Brain pericyte (primary cell): ENCODE results near the gene ZNF584.
A peak's percentile ranks its signal among the peaks of the same experiment; 100 is the strongest.
"Not testable (repeated sequence)": the region's sequence is repeated elsewhere in the genome, so short reads cannot be mapped to it uniquely, and the experiment has no call there.

Experiments used
- DNase-seq: peaks from one replicate; pipeline ENCODE4 v3.0.0-alpha.2; 2012; ENCODE audit warnings: low read depth, low spot score

Gene ZNF584

DNA sequence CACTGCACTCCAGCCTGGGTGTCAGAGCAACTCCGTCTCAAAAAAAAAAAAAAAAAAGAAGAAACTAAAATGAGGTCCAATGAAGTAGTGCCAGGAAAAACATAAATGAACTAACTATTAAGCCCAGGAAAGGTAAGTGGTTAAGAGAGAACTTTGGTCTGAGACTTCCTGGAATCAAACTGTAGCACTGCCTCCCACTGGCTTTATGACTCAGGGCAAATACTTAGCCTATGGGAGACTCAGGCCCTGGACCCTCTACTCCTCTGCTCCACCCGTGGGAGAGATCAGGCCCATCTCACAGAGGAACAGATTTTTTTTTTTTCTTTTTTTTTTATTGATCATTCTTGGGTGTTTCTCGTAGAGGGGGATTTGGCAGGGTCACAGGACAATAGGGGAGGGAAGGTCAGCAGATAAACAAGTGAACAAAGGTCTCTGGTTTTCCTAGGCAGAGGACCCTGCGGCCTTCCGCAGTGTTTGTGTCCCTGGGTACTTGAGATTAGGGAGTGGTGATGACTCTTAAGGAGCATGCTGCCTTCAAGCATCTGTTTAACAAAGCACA is 4.5 kb upstream of the ZNF584 start:
- not testable (repeated sequence) for DNase-seq

DNA sequence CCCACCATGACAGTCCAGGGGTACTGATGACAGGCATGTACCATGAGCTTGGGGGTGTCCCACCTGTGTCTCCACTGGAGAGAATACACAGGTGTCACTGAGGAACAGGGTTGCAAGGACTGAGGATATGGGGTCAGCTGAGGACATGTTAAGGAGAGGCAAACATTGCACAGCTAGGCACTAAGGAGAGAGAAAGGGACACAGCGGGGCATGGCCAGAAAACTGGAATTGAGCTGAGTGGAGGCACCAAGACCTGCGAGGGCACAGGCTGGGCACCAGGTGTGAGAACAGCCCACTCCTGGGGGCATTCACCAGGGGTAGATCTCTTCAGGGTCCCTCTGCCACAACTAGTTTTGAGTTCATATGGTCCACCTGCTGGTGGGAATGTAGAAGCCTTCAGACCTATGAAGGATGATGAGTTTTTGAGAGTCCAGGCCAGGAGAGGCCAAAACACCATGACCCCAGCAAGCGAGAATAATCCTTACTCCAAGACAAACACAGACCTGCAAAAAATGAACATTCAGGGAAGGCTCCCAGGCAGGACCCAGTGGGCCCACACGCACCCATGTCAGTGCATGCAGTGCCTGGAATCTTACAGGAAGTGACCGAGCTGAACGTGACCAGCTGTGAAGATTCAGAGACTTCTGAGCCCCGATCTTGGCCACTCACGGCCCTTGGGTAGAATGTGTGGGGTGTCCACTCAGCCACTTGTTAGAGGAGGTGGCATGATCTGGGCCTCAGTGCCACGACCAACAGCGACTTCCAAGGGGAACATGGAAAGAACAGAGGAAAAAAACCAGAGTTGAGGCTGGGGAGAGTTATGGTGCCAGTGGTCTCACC is 1.4 kb upstream of the ZNF584 start:
- no peak for DNase-seq

DNA sequence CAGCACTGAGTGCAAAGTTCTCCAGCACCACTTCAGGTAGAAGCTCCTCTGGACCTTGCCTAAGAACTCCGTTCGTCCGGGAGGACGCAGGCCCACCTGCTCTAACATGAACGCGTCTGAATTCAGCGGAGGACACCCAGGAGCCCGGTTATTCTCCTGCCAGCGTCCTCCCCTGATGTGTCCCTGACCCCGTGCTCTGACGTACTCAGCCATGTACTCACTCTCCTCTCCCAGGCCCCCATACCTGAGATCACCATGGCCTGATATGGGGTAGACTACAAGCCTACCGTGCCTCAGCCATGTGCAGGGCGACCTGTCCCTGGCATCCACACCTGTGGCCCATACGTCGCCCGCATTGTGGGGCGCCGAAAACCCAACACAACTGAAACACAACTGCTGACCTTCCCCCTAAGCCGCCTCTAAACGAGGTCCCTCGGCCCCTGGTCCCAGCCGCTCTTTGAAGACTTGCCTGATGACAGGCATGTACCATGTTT is 744 bp upstream of the ZNF584 start:
- no peak for DNase-seq

DNA sequence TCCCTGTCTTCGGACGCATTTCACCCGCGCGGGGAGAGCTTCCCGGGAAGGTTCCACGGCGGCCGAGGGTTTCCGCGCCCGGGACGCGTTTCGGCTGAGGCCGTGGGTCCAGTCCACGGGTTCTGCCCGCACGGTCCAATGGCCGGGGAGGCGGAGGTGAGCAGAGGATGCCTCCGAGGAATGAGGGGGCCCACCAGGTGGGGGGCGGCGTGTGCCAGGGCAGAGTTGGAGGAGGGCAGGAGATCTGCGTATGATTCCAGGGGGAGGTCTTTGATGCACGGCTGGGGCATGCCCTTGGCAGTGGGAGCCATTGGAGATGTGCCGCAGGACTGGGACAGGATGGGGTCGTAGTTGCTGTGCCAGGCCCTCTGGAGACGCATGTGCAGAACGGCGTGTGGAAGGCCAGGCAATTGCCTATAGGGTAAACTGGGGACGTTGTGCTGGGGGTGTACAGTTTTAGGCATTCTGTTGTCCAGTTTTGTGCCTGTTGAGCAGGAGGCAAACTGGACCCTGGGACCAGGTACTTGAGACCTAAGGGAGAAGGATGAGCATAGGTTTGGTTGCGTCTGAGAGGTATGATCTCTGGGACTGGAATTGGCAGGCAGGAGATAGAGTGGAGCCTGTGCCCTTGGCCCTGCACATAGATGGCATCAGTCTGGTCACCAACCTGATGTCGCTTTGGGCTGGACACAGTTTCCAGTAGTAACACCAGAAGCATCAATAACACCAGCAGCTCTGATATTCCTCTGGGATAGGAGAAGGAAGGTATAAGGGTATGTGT is 751 bp downstream of the ZNF584 start:
- DNase-seq = no peak

DNA sequence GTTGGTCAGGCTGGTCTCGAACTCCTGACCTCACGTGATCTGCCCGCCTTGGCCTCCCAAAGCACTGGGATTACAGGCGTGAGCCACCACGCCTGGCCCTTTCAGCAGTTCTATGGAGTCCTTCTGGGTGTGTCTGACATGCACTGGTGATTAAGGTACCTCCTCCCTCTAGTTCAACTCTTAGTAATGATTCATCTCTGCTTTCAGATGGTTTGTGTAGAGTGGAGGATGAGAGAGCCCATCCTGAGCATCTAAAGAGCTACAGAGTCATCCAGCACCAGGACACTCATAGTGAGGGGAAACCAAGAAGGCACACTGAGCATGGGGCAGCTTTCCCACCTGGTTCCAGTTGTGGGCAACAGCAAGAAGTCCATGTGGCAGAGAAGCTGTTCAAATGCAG is 8.2 kb downstream of the ZNF584 start:
- no peak for DNase-seq

DNA sequence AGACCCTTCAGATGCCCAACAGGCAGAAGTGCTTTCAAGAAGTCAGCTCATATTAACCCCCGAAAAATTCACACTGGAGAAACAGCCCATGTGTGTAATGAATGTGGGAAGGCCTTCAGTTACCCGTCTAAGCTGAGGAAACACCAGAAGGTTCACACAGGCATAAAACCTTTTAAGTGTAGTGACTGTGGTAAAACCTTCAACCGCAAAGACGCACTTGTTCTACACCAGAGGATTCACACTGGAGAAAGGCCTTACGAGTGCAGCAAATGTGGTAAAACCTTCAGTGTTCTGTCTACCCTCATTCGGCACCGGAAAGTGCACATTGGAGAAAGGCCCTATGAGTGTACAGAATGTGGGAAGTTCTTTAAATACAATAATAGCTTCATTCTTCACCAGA is 8.6 kb downstream of the ZNF584 start:
- no peak for DNase-seq

DNA sequence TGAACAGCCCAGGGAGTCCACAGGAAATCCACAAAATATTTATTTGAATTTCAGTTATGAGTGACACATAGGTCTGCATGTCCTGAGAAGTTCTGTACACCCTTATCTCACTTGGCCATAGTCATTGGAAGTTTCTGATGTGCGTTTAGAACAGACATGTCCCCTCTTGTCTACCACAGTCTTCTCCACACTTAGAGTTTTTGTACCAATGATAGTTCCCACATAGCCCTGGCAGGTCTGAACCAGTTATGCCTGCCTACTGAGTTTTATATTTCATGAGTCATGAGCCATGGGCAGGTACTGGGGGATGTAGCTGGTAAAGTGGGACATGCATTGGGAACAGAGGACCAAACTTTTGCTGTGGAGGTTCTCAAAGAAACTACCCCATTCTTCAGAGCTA is 20.2 kb downstream of the ZNF584 start:
- DNase-seq = no peak

DNA sequence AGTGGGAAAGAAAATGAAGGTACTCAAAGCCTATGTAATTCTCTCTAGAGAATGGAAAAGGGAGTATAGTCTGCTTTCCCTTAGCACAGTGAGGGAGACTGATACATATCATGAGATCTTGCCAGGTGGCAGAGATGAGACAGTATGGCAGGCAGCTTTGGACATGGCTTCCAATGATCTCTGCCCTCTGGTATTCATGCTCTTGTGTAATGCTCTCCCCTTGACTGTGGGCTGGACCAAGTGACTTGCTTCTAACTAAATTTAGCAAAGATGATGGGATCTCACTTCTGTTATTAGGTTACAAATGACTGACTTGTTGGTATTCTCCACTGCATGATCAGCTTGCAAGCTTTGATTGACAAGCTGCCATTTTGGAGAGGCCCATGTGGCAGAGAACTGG is 21.3 kb downstream of the ZNF584 start:
- DNase-seq = no peak

DNA sequence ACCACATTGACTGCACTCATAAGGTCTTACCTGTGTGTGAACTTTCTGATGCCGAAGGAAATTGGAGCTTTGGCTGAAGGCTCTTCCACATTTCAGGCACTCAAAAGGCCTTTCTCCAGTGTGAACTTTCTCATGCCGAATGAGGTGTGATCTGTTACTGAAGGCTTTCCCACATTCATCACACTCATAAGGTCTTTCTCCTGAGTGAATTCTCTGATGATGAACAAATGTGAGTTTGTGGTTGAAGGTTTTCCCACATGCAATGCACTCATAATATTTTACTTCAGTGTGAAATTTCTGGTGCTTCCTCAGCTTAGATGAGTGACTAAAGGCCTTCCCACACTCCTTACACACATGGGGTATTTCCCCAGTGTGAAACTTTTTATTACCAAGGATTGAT is 25.8 kb downstream of the ZNF584 start:
- no peak for DNase-seq

DNA sequence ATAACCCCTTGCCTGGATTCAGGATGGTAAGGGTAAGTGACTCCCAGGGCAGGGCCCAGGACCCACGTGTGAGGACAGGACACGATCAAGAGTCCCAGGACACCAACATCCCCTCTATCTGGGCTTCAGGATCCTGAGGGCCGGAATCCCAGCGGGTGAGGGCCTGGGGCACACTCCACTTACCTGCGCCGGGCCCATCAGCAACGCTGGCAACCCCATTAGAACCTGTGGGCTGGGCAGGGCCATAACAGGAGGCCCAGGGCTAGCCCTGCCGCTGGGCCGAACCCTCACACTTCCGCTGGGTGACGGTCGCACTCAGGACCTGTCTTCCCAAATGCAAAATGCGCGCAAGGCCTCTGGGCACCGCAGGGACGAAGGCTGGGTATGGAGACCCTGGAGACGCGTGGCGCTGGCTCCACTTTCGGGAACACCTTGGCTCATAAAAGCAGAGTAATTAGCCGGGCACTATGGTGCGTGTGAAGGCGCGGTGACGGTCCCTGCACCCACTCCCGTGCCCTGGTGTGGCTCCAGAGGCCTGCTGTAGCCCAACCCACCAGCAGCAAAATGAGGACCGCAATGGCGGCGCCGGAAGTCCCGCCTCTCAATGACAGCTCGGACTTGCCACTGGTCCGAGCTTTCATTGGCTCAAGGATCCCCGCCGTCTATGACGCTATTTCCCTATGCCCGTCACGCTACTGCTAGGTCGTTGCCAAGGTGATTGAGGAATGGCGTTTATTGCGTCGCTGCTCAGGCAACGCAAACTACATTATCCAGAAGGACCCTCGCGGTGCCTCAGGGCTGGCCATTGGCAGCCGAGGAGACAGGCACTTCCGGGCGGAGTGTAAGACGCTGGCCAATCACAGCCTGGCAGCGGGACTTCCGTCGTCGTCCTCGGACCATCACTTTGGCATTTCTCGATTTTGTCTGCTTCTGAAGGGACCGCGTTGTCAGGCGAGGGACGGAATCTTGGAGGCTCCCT is 31.4 kb downstream of the ZNF584 start, which contains the start of gene ZNF132:
ZNF132 (minus strand) TSS at position 578 of the 979 bp plus-strand sequence; CDS start at position 246, 332 bp downstream.
- peak; percentile 100 for DNase-seq

DNA sequence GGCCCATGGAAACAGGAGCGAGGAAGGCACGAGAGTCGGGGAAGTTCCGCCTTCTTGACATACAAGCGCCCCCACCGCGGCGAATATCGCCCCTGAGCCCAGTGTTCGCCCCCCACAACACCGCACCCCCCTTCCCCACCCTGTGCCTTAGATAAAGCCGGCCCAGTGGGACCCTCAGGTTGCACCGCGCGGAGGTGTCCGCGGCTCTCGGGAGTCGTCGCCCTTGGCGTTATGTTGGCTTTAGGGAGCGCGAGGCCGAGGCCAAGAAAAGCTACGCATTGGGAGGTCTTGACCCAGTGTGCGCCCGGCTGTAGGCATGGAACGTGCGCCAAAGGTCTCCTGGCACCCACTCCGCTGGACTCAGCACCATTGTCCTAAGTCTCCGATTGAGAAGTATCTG is 32.1 kb downstream of the ZNF584 start:
- DNase-seq = no peak

DNA sequence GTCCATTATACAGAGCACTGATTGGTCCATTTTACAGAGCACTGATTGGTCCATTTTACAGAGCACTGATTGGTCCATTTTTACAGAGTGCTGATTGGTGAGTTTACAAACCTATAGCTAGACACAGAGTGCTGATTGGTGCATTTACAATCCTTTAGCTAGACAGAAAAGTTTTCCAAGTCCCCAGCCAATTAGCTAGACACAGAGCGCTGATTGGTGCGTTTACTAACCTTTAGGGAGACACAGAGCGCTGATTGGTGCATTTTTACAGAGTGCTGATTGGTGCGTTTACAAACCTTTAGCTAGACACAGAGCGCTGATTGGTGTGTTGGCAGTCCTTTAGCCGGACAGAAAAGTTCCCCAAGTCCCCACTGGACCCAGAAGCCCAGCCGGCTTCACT is 34.5 kb downstream of the ZNF584 start:
- DNase-seq = not testable (repeated sequence)

DNA sequence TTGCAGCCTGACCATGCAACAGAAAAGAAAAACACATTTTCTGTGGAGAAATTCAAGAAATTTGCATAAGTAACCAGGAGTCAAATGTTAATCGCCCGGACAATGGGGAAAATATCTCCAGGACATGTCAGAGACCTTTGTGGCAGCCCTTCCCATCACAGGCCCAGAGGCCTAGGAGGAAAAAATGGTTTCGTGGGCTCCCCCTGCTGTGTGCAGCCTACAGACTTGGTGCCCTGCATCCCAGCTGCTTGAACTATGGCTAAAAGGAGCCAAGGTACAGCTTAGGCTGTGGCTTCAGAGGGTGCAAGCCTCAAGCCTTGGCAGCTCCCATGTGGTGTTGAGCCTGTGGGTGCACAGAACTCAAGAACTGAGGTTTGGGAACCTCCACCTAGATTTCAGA is 40.4 kb downstream of the ZNF584 start:
- DNase-seq = not testable (repeated sequence)

DNA sequence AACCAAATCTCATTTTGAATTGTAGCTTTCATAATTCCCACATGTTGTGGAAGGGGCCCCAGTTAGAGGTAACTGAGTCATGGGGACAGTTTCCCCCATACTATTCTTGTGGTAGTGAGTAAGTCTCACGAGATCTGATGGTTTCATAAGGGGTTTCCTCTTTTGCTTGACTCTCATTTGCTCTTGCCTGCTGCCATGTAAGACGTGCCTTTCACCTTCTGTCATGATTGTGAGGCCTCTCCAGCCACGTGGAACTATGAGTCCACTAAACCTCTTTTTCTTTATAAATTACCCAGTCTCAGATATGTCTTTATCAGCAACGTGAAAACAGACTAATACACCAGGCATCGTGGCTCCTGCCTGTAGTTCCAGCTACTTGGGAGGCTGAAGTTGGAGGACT is 41.5 kb downstream of the ZNF584 start:
- not testable (repeated sequence) for DNase-seq

DNA sequence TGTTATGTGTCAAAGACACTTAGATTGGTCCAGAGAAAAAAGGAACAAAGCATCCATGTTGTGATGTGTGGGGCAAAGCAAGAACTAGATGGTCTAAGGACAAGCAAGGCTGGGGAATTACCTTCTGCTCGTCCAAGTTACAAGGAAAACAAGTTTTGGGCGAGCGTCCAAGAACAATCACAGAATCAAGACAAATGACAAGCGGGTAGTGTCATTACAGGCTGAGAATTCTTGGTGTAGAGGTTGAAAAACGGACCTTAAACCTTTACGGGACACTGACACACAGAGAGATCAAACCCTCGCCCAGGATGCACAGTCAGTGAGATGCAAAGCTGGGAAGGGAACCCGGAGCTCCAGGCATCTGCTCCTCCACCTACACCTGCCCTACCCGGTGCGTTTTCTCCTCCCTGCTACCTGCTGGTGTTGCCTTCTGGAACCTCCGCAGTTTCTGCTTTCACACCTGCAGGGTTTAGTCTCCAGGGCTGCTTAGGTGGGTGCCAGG is 42.5 kb downstream of the ZNF584 start:
- no peak for DNase-seq

DNA sequence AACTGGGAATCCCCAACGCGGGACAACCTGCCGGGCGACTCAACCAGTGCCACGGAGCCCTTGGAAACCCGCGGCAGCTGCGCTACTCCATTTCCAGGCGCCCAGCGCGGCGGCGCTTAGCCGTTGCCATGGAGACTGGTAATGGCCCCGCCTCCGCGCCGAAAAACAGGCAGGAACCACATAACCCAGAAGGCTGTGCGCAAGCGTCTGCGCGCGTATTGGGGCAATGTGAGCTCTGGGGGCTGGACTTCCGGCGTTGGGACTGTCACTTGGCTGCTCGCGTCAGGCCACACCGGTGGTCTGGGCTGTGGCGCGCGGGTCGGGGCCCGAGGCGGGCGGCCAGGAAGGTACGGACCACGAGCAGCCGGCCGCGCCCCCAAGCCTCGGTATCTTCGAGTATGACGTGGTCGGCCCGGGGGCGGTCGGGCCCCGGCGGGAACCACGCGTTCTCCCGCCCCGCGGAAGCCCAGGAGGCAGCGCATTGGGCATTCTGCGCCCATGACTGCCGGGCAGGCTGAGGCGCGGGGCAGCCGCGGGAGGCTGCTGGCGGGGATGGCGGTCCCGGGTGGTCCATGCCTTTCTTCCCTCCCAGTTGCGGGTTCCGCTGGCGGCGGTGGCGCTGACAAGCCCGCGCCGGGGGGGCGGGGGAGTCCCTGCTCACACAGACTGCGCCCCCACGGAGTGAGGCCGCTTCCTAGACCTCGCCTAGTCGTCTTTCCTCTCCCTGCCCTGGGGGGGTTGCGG is 43.1 kb downstream of the ZNF584 start, which contains the start of gene ZNF324B:
ZNF324B (plus strand) TSS at position 265 of the 744 bp plus-strand sequence. CDS start 2,080 bp downstream, outside the sequence.
- DNase-seq = peak; percentile 76

DNA sequence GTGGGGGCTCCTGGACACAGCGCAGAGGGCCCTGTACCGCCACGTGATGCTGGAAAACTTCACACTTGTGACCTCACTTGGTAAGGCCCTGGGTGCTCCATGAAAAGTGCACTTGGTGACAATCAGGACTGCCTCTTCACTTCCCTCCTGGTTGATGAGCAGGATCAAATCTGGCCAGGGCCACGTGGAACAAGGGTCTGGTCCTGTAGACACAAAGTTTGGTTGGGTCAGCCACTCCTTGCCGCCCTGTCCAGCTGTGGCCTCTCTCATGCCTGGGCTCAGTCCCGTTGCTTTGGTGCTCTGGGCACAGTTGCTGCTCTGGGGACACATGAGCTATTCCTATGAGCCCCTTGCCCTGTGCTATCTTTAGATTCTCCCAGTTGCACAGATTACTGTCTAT is 45.3 kb downstream of the ZNF584 start:
- DNase-seq = no peak

DNA sequence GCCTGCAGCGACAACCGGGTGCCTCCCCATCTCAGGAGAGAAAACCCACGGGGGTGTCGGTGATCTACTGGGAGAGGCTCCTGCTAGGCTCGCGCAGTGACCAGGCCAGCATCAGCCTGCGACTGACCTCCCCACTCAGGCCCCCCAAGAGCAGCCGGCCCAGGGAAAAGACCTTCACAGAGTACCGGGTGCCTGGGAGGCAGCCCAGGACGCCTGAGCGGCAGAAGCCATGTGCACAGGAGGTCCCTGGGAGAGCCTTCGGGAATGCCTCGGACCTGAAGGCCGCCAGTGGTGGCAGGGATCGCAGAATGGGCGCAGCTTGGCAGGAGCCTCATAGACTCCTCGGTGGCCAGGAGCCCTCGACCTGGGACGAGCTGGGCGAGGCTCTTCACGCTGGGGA is 46.9 kb downstream of the ZNF584 start:
- DNase-seq = no peak

DNA sequence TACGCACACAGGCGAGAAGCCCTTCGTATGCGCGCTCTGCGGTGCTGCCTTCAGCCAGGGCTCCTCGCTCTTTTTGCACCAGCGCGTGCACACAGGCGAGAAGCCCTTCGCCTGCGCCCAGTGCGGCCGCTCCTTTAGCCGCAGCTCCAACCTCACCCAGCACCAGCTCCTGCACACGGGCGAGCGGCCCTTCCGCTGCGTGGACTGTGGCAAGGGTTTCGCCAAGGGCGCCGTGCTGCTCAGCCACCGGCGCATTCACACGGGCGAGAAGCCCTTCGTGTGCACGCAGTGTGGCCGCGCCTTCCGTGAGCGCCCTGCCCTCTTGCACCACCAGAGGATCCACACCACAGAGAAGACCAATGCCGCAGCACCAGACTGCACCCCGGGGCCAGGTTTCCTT is 47.7 kb downstream of the ZNF584 start:
- no peak for DNase-seq

DNA sequence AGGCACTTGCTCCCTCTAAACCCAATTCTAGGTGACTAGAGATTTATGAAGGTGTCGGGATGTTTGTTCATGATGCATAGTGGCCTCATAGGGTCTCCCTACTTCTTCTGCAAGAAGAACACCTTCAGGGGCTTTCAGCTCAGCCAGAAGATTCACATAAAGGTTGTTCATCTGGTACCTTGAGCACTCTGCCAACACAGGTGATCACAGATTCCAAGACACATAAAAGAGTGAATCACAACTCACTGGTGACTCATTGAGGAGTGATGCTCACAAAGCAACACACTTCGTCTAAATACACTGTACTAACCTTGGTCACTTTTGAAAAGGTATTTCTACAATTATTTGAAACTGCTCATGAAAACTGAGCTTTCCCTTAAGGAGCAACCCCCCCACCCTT is 51.6 kb downstream of the ZNF584 start:
- no peak for DNase-seq
